ENCODE measurements around the gene SLC2A9. TPM values are rescaled to one million over a fixed set of nuclear protein-coding genes. Genes with fewer than 3 reads are reported as not detected.

SLC2A9 gene
- total RNA-seq, 1 donor from 2014 or later: 3.6 TPM

- Histone ChIP-seq H3K4me3 (ENCODE audit: low read depth, low read length) (no peak overlapping the region), H3K36me3 (ENCODE audit: control insufficient read depth, insufficient read depth, low read length) (no peaks in the 10 kb centered on the region)
- DNase-seq (ENCODE audit: low read depth): peak; percentile 84
These were observed 14.5 kb downstream of the SLC2A9 start for GRCh38 chr4:10006601-10007435.

GRCh38 chr4:10006231-10006600 is 15.1 kb downstream of the SLC2A9 start:
- Histone ChIP-seq H3K36me3 (ENCODE audit: control insufficient read depth, insufficient read depth, low read length) (no peaks in the 10 kb centered on the region), H3K4me3 (ENCODE audit: low read depth, low read length) (no peak overlapping the region), H3K27me3 (ENCODE audit: control insufficient read depth, insufficient read depth, low read length) (no peaks in the 10 kb centered on the region)
- DNase-seq (ENCODE audit: low read depth): peak; percentile 87
- TF ChIP-seq CTCF (IDR thresholded peaks at IDR 0.05; ENCODE audit: insufficient read depth, low read length, poor library complexity, severe bottlenecking): no peak

More at GRCh38 chr4:10006601-10007435, 14.5 kb downstream of the SLC2A9 start:
- TF ChIP-seq CTCF (IDR thresholded peaks at IDR 0.05; ENCODE audit: insufficient read depth, low read length, poor library complexity, severe bottlenecking): no peak
- no peaks in the 10 kb centered on the region for H3K27me3 ChIP-seq (ENCODE audit: control insufficient read depth, insufficient read depth, low read length)

- Histone ChIP-seq H3K27me3 (ENCODE audit: control insufficient read depth, insufficient read depth, low read length) (no peaks in the 10 kb centered on the region), H3K4me3 (ENCODE audit: low read depth, low read length) (no peak overlapping the region), H3K36me3 (ENCODE audit: control insufficient read depth, insufficient read depth, low read length) (no peaks in the 10 kb centered on the region)
- TF ChIP-seq CTCF (IDR thresholded peaks at IDR 0.05; ENCODE audit: insufficient read depth, low read length, poor library complexity, severe bottlenecking): no peak
- DNase-seq (ENCODE audit: low read depth): no peak
These were observed 15.7 kb downstream of the SLC2A9 start for GRCh38 chr4:10005632-10006031.

- Histone ChIP-seq H3K27me3 (ENCODE audit: control insufficient read depth, insufficient read depth, low read length) (no peaks in the 10 kb centered on the region), H3K36me3 (ENCODE audit: control insufficient read depth, insufficient read depth, low read length) (no peaks in the 10 kb centered on the region), H3K4me3 (ENCODE audit: low read depth, low read length) (no peak overlapping the region)
- TF ChIP-seq CTCF (IDR thresholded peaks at IDR 0.05; ENCODE audit: insufficient read depth, low read length, poor library complexity, severe bottlenecking): no peak
- DNase-seq (ENCODE audit: low read depth): no peak
These were observed 17.6 kb downstream of the SLC2A9 start for GRCh38 chr4:10003666-10004065.

- no peaks in the 10 kb centered on the region for H3K36me3 ChIP-seq (ENCODE audit: control insufficient read depth, insufficient read depth, low read length)
- DNase-seq (ENCODE audit: low read depth): no peak
- no peak for TF ChIP-seq CTCF (IDR thresholded peaks at IDR 0.05; ENCODE audit: insufficient read depth, low read length, poor library complexity, severe bottlenecking)
- no peak overlapping the region for H3K4me3 ChIP-seq (ENCODE audit: low read depth, low read length)
- no peaks in the 10 kb centered on the region for H3K27me3 ChIP-seq (ENCODE audit: control insufficient read depth, insufficient read depth, low read length)
These were observed 19.0 kb downstream of the SLC2A9 start for GRCh38 chr4:10002278-10002677.

- H3K36me3 ChIP-seq (ENCODE audit: control insufficient read depth, insufficient read depth, low read length): no peaks in the 10 kb centered on the region
- no peak for DNase-seq (ENCODE audit: low read depth)
- no peak for TF ChIP-seq CTCF (IDR thresholded peaks at IDR 0.05; ENCODE audit: insufficient read depth, low read length, poor library complexity, severe bottlenecking)
- H3K27me3 ChIP-seq (ENCODE audit: control insufficient read depth, insufficient read depth, low read length): no peaks in the 10 kb centered on the region
- no peak overlapping the region for H3K4me3 ChIP-seq (ENCODE audit: low read depth, low read length)
These were observed 19.5 kb downstream of the SLC2A9 start for GRCh38 chr4:10001757-10002156.
